ENCODE measurements around the gene CRIP3. TPM values are rescaled to one million over a fixed set of nuclear protein-coding genes. Genes with fewer than 3 reads are reported as not detected.

The CRIP3 gene
- total and polyA plus RNA-seq, 2 of the 13 experiments (the other 11 are each of a cell fraction or from before 2014, with no cell fraction given): 6.3 to 9.3 TPM

DNA sequence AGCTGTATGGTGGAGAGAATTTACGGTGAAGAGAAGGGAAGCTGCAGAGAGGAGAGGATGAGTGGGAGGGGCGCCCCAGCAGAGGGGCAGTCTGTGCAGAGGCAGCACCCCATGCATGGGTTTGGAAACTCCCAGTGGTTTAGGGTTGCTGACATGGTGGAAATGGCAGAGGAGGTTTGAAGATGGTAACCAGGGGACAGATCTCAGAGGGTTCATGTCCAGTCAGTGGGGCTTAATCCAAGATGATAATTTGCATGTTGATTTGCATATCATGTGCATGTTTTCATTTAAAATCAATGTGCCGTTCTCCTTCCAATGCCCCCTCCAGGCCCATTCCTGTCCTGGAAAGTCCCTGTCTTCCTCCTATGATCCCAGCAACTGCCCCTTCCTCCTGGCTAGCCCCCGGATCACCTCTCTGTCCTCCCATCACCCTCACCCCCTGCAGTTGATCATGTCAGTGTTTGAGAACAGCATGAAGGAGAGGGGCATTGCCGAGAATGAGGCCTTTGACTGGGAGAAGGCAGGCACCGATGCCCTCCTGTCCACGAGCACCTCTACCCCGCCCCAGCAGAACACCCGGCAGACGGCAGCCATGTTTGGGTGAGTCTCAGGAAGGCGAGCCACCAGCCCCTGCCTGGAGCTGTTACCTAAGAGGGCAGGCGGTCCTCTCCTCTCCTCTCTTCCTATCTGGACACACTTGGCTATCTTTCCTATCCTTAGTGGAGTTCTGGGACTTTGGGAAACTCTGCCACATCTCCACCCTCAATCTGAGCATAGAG, 51.1 kb downstream of the CRIP3 start (continued):
- TF ChIP-seq, protein P1, sequence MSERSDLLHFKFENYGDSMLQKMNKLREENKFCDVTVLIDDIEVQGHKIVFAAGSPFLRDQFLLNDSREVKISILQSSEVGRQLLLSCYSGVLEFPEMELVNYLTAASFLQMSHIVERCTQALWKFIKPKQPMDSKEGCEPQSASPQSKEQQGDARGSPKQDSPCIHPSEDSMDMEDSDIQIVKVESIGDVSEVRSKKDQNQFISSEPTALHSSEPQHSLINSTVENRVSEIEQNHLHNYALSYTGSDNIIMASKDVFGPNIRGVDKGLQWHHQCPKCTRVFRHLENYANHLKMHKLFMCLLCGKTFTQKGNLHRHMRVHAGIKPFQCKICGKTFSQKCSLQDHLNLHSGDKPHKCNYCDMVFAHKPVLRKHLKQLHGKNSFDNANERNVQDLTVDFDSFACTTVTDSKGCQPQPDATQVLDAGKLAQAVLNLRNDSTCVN (CRISPR knock-in tag; IDR thresholded peaks at IDR 0.05; ENCODE audit: borderline replicate concordance): no peak
- TF ChIP-seq ISL2 (CRISPR knock-in tag; IDR thresholded peaks at IDR 0.05) (no peak), MBD4 (IDR thresholded peaks at IDR 0.05; ENCODE audit: borderline replicate concordance, low read length) (no peak), NRL (CRISPR knock-in tag; IDR thresholded peaks at IDR 0.05; ENCODE audit: borderline replicate concordance) (no peak), ZNF253 (CRISPR knock-in tag; IDR thresholded peaks at IDR 0.05; ENCODE audit: borderline replicate concordance) (no peak), HNRNPLL (IDR thresholded peaks at IDR 0.05; ENCODE audit: low read depth, low read length, poor library complexity, severe bottlenecking) (no peak), TOE1 (CRISPR knock-in tag; IDR thresholded peaks at IDR 0.05) (no peak), RBM39 (IDR thresholded peaks at IDR 0.05; ENCODE audit: low read depth, low read length, poor library complexity, severe bottlenecking) (no peak), MXD4 (CRISPR knock-in tag; IDR thresholded peaks at IDR 0.05) (no peak)
- TF ChIP-seq, protein P2, sequence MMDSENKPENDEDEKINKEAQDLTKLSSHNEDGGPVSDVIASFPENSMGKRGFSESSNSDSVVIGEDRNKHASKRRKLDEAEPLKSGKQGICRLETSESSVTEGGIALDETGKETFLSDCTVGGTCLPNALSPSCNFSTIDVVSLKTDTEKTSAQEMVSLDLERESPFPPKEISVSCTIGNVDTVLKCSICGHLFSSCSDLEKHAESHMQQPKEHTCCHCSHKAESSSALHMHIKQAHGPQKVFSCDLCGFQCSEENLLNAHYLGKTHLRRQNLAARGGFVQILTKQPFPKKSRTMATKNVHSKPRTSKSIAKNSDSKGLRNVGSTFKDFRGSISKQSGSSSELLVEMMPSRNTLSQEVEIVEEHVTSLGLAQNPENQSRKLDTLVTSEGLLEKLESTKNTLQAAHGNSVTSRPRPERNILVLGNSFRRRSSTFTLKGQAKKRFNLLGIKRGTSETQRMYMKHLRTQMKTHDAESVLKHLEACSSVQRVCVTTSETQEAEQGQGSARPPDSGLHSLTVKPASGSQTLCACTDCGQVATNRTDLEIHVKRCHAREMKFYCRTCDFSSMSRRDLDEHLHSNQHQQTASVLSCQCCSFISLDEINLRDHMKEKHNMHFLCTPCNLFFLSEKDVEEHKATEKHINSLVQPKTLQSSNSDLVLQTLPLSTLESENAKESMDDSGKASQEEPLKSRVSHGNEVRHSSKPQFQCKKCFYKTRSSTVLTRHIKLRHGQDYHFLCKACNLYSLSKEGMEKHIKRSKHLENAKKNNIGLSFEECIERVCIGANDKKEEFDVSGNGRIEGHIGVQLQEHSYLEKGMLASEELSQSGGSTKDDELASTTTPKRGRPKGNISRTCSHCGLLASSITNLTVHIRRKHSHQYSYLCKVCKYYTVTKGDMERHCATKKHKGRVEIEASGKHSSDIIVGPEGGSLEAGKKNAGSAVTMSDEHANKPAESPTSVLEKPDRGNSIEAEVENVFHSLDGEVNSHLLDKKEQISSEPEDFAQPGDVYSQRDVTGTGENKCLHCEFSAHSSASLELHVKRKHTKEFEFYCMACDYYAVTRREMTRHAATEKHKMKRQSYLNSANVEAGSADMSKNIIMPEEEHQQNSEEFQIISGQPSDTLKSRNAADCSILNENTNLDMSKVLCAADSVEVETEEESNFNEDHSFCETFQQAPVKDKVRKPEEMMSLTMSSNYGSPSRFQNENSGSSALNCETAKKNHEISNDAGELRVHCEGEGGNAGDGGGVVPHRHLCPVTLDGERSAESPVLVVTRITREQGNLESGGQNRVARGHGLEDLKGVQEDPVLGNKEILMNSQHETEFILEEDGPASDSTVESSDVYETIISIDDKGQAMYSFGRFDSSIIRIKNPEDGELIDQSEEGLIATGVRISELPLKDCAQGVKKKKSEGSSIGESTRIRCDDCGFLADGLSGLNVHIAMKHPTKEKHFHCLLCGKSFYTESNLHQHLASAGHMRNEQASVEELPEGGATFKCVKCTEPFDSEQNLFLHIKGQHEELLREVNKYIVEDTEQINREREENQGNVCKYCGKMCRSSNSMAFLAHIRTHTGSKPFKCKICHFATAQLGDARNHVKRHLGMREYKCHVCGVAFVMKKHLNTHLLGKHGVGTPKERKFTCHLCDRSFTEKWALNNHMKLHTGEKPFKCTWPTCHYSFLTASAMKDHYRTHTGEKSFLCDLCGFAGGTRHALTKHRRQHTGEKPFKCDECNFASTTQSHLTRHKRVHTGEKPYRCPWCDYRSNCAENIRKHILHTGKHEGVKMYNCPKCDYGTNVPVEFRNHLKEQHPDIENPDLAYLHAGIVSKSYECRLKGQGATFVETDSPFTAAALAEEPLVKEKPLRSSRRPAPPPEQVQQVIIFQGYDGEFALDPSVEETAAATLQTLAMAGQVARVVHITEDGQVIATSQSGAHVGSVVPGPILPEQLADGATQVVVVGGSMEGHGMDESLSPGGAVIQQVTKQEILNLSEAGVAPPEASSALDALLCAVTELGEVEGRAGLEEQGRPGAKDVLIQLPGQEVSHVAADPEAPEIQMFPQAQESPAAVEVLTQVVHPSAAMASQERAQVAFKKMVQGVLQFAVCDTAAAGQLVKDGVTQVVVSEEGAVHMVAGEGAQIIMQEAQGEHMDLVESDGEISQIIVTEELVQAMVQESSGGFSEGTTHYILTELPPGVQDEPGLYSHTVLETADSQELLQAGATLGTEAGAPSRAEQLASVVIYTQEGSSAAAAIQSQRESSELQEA (CRISPR knock-in tag; IDR thresholded peaks at IDR 0.05; ENCODE audit: not compliant biosample characterization): peak; percentile 66
- TF ChIP-seq, protein P3, sequence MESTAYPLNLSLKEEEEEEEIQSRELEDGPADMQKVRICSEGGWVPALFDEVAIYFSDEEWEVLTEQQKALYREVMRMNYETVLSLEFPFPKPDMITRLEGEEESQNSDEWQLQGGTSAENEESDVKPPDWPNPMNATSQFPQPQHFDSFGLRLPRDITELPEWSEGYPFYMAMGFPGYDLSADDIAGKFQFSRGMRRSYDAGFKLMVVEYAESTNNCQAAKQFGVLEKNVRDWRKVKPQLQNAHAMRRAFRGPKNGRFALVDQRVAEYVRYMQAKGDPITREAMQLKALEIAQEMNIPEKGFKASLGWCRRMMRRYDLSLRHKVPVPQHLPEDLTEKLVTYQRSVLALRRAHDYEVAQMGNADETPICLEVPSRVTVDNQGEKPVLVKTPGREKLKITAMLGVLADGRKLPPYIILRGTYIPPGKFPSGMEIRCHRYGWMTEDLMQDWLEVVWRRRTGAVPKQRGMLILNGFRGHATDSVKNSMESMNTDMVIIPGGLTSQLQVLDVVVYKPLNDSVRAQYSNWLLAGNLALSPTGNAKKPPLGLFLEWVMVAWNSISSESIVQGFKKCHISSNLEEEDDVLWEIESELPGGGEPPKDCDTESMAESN (CRISPR knock-in tag; conservative IDR thresholded peaks at IDR 0.05): no peak
- TF ChIP-seq, protein P4, sequence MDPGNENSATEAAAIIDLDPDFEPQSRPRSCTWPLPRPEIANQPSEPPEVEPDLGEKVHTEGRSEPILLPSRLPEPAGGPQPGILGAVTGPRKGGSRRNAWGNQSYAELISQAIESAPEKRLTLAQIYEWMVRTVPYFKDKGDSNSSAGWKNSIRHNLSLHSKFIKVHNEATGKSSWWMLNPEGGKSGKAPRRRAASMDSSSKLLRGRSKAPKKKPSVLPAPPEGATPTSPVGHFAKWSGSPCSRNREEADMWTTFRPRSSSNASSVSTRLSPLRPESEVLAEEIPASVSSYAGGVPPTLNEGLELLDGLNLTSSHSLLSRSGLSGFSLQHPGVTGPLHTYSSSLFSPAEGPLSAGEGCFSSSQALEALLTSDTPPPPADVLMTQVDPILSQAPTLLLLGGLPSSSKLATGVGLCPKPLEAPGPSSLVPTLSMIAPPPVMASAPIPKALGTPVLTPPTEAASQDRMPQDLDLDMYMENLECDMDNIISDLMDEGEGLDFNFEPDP (CRISPR knock-in tag; conservative IDR thresholded peaks at IDR 0.05): no peak
- TF ChIP-seq, protein P5, sequence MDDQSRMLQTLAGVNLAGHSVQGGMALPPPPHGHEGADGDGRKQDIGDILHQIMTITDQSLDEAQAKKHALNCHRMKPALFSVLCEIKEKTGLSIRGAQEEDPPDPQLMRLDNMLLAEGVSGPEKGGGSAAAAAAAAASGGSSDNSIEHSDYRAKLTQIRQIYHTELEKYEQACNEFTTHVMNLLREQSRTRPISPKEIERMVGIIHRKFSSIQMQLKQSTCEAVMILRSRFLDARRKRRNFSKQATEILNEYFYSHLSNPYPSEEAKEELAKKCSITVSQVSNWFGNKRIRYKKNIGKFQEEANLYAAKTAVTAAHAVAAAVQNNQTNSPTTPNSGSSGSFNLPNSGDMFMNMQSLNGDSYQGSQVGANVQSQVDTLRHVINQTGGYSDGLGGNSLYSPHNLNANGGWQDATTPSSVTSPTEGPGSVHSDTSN (CRISPR knock-in tag; IDR thresholded peaks at IDR 0.05; ENCODE audit: borderline replicate concordance): no peak
